Femur (tissue), 1 donor: ENCODE results near the gene FAIM.
"Not testable (repeated sequence)": the region's sequence is repeated elsewhere in the genome, so short reads cannot be mapped to it uniquely, and the experiment has no call there.

Experiments used
- DNase-seq: peaks from one replicate; pipeline ENCODE4 v3.0.0-alpha.2; 2017

Gene FAIM

DNA sequence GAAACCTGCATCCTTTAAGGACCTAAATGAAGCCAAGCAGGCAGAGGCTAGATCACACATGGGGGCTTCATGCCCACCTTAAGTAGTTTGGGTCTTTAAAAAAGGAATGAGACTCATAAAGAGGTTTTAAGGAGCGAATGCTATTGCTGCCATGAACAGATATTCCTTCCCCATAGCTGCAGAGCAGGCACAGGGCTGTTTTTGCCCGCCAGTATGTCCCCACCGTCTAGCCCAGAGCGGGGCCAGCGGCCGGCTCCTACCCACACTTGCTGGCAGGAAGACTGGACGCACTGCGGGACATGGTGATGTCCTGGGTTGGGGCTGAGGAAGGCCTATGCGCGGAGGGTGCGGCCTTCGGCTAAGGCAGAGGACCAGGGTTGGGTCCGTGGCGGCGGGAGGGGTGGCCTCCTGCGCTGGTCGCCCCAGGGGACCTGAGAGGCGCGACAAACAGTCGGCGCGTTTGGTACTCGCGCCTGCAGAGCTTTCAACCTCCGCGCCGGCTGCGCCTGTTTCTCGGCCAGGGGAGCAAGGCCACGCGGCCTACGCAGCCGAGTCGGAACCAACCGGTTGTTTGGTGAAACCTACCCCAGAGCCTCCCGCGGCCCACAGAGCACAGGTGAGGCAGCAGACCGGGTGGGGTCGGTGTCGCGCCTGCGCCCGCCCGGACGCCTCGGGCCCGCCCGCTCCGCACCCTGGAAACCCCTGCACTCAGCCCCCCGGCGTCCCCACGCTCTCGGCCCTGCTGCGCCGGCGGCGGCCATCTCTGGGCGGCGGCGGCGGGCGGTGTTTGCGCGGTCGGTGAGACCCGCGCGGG, at the start of gene FAIM:
Gene FAIM (plus strand): TSS at position 450 of the 814 bp plus-strand sequence. CDS start 10,956 bp downstream, outside the sequence.
- peak; percentile 79 for DNase-seq

- DNase-seq, result no peak
Observed at GRCh38 chr3:138559134-138559533, 49.4 kb upstream of the FAIM start.

DNA sequence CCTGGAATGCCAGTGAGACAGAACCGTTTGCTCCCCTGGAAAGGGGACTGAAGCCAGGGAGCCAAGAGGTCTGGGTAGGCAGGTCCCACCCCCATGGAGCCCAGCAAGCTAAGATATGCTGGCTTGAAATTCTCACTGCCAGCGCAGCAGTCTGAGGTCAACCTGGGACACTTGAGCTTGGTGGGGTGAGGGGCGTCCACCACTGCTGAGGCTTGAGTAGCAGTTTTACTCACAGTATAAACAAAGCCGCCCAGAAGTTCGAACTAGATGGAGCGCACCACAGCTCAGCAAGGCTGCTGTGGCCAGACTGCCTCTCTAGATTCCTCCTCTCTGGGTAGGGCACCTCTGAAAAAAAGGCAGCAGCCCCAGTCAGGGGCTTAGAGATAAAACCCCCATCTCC, 48.1 kb upstream of the FAIM start:
- DNase-seq, result no peak

GRCh38 chr3:138562902-138563301, 45.7 kb upstream of the FAIM start:
- not testable (repeated sequence) for DNase-seq

DNA sequence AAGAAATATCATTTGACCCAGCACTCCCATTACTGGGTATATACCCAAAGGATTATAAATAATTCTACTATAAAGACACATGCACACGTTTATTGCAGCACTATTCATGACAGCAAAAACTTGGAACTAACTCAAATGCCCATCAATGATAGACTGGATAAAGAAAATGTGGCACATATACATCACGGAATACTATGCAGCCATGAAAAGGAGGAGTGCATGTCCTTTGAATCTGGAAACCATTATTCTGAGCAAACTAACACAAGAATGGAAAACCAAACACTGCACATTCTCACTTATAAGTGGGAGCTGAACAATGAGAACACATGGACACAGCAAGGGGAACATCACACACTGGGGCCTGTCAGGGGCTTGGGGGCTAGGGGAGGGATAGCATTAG, 42.3 kb upstream of the FAIM start:
- DNase-seq, result not testable (repeated sequence)

- DNase-seq, result no peak
Observed at GRCh38 chr3:138567403-138567802, 41.2 kb upstream of the FAIM start.

GRCh38 chr3:138569090-138569489, 39.5 kb upstream of the FAIM start:
- no peak for DNase-seq

- not testable (repeated sequence) for DNase-seq
Observed at GRCh38 chr3:138569624-138570023, 38.9 kb upstream of the FAIM start.

GRCh38 chr3:138573138-138573537, 35.4 kb upstream of the FAIM start:
- no peak for DNase-seq

DNA sequence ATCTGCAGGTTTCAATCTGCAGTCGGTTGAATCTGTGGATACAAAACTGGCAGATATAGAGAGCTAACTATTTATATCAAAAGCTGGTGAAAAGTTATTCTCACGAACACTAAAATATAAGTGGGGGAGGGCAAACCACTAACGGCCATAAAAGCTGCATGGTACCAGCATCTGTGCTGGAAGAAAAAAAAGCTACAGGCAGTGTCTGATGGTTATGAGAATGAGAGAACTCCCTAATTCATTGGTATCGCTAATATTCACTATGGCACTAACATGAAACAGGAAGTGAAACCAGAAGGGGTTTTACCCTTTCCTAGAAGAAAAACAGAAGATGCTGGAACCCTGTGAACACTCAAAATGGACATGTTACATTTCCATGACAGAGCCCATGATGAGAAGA, 30.4 kb upstream of the FAIM start:
- no peak for DNase-seq

GRCh38 chr3:138578961-138579574, 29.5 kb upstream of the FAIM start:
- DNase-seq, result no peak

- DNase-seq, result no peak
Observed at GRCh38 chr3:138587374-138587773, 21.2 kb upstream of the FAIM start.

- no peak for DNase-seq
Observed at GRCh38 chr3:138588445-138588844, 20.1 kb upstream of the FAIM start.

GRCh38 chr3:138591392-138591791, 17.2 kb upstream of the FAIM start:
- no peak for DNase-seq

GRCh38 chr3:138593488-138594149, 15.0 kb upstream of the FAIM start:
- DNase-seq, result no peak

GRCh38 chr3:138594150-138594934, 14.2 kb upstream of the FAIM start, which contains the start of gene CEP70:
CEP70 (minus strand) TSS chr3:138594260; CDS start chr3:138572927, 21,333 bp downstream.
- DNase-seq, result peak; percentile 97

DNA sequence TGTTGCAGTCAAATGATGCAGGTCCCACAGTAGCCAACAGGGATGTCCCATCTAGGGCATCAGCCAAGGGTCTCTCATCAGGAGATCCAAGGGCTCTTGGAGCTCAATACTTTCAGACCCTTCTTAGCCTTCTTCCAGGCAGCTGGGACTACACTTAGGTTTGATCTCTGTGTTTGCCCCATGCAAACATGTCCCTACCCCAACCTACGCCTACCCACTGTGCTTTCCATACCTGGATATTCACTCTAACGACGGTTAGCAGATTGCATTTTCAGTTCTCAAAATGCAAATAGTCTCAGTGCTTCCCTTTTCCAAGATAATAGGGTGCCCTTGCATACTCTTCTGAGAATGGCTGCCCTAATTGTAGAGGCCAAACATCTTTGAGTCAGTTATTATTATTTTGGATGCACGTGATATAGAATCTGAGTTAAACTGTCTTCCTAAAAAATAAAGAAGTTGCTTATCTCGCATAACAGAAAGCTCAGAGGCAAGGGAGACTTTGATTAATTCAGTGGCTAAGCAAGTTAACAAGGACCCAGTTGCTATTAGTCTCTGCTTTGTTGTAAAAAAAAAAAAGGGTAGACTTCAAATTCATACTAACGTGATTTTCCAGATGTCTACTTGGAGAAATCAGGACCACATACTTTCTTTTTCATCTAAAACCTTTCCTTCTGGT, 13.5 kb upstream of the FAIM start:
- DNase-seq, result no peak

DNA sequence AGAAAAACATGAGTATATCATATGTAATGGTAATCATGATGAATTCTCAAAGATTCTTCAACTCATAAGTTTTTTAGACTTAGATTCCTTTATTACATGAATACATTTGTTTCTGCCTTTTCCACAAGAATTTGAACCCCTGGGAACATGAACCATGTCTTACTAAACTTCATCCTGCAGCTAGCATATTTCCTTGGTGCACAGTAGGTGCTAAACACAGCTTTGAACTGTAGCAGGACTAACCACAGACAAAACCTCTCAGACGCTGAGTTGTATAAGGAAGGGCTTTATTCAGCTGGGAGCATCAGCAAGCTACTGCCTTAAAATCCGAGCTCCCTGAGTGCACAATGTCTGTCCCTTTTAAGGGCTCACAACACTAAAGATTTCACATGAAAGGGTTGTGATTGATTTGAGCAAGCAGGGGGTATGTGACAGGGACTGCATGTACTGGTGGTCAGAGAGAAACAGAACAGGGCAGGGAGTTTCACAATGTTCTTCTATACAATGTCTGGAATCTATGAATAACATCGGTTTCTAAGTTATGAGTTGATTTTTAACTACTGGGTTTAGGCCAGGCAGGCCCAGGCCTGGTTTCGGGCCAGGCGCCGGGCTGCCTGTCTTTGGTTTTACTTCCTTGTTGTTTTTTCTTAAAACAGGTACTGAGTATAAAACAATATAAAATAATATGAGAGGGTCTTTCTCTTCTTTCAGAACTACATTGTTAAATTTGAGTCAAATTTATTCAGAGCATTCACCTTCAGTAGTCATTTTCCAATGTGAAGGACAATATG, 11.2 kb upstream of the FAIM start:
- DNase-seq, result not testable (repeated sequence)

DNA sequence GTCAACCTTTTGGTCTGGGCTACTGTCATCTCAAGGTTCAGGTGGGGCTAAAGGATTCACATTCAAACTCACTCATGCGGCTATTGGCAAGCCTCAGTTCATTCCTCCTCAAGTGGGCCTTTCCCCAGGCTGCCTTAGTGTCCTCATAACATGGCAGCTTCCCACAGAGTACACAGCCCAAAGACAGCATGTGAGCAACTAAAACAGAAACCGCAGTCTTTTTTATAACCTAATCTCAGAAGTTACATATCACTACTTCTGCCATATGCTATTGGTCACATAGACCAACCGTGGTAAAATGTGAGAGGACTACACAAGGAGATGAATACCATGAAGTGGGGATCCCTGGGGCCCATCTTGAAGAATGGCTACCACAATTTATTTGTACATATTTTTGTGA, 10.0 kb upstream of the FAIM start:
- no peak for DNase-seq

- DNase-seq, result peak; percentile 41
Observed at GRCh38 chr3:138600100-138600745, 8.3 kb upstream of the FAIM start.

- DNase-seq, result not testable (repeated sequence)
Observed at GRCh38 chr3:138601661-138602060, 6.9 kb upstream of the FAIM start.
